Mucosa of gallbladder (tissue), 1 donor: ENCODE measurements around the gene DBT. TPM values are rescaled to one million over a fixed set of nuclear protein-coding genes. Genes with fewer than 3 reads are reported as not detected.

ENCODE experiments used
- DNase-seq: peaks from one replicate; pipeline ENCODE4 v3.0.0-alpha.2; 2020; ENCODE audit warnings: low spot score
- total RNA-seq: library from RNA; stranded (reverse); gene quantifications from one replicate; pipeline ENCODE4 v1.2.1, GENCODE V29; 2021
- donor health status: DM: no; HTN: no; CAD: no.

Gene DBT
- total RNA-seq, 1 donor from 2014 or later, result 17.0 TPM

GRCh38 chr1:100198596-100198995, 51.0 kb downstream of the DBT start:
- DNase-seq, result no peak

GRCh38 chr1:100188617-100189016, 61.0 kb downstream of the DBT start:
- no peak for DNase-seq

GRCh38 chr1:100187912-100188311, 61.7 kb downstream of the DBT start:
- no peak for DNase-seq

- no peak for DNase-seq
Observed at GRCh38 chr1:100184536-100184935, 65.1 kb downstream of the DBT start.

- DNase-seq, result no peak
Observed at GRCh38 chr1:100183370-100183769, 66.3 kb downstream of the DBT start.

- DNase-seq, result no peak
Observed at GRCh38 chr1:100178091-100178490, 71.5 kb downstream of the DBT start, which contains the start of gene LRRC39. LRRC39 (minus strand) TSS chr1:100178256; CDS start chr1:100168516, 9,740 bp downstream.

GRCh38 chr1:100177295-100178041, 72.2 kb downstream of the DBT start:
- no peak for DNase-seq

- no peak for DNase-seq
Observed at GRCh38 chr1:100168051-100168450, 81.6 kb downstream of the DBT start.

- no peak for DNase-seq
Observed at GRCh38 chr1:100164702-100165101, 84.9 kb downstream of the DBT start.

GRCh38 chr1:100164216-100164615, 85.4 kb downstream of the DBT start:
- DNase-seq, result no peak

- DNase-seq, result no peak
Observed at GRCh38 chr1:100162881-100163280, 86.8 kb downstream of the DBT start.

- no peak for DNase-seq
Observed at GRCh38 chr1:100152271-100152670, 97.4 kb downstream of the DBT start.

GRCh38 chr1:100151679-100152078, 98.0 kb downstream of the DBT start:
- no peak for DNase-seq

GRCh38 chr1:100147875-100148274, 101.8 kb downstream of the DBT start:
- DNase-seq, result no peak

GRCh38 chr1:100146958-100147357, 102.7 kb downstream of the DBT start:
- no peak for DNase-seq

- no peak for DNase-seq
Observed at GRCh38 chr1:100145116-100145515, 104.5 kb downstream of the DBT start.

- no peak for DNase-seq
Observed at GRCh38 chr1:100142343-100142742, 107.3 kb downstream of the DBT start.

- no peak for DNase-seq
Observed at GRCh38 chr1:100141192-100141591, 108.4 kb downstream of the DBT start.

- no peak for DNase-seq
Observed at GRCh38 chr1:100137602-100138001, 112.0 kb downstream of the DBT start.

Other genes starting within 250 kb of the DBT start
- 2.8 TPM for gene SASS6, start 116.9 kb downstream of the DBT start, total RNA-seq
- gene TRMT13, start 116.7 kb downstream of the DBT start, total RNA-seq, result 11.1 TPM
- gene LRRC39, start 71.6 kb downstream of the DBT start, total RNA-seq, result 0.92 TPM
- 38.1 TPM for gene RTCA, start 16.4 kb upstream of the DBT start, total RNA-seq
- gene CDC14A, start 102.7 kb upstream of the DBT start, total RNA-seq, result 7.1 TPM